Measurements from ENCODE around the gene ARL2. TPM values are rescaled to one million over a fixed set of nuclear protein-coding genes. Genes with fewer than 3 reads are reported as not detected.

Gene ARL2
- total RNA-seq, 4 donors from 2014 or later, result 150 to 268 (median 170) TPM

- intact Hi-C loops (cut with DNase I; ENCODE audit: low total_unique reads) (loop anchor here (2.0 kb wide), 1 partner anchor 37 kb away; no protein-coding TSS in a partner anchor), in situ Hi-C loops (cut with MboI; ENCODE audit: low sequenced_read_pairs in 4 of 4) (no loop called here)
- no peak for TF ChIP-seq POLR2A (IDR thresholded peaks at IDR 0.05)
- TF ChIP-seq, protein P1, sequence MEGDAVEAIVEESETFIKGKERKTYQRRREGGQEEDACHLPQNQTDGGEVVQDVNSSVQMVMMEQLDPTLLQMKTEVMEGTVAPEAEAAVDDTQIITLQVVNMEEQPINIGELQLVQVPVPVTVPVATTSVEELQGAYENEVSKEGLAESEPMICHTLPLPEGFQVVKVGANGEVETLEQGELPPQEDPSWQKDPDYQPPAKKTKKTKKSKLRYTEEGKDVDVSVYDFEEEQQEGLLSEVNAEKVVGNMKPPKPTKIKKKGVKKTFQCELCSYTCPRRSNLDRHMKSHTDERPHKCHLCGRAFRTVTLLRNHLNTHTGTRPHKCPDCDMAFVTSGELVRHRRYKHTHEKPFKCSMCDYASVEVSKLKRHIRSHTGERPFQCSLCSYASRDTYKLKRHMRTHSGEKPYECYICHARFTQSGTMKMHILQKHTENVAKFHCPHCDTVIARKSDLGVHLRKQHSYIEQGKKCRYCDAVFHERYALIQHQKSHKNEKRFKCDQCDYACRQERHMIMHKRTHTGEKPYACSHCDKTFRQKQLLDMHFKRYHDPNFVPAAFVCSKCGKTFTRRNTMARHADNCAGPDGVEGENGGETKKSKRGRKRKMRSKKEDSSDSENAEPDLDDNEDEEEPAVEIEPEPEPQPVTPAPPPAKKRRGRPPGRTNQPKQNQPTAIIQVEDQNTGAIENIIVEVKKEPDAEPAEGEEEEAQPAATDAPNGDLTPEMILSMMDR (IDR thresholded peaks at IDR 0.05 in 4 of 5, conservative IDR thresholded peaks at IDR 0.05 in 1 of 5), result no peak
- H3K9me3 ChIP-seq, result no peaks in the 10 kb centered on the region
- no peaks in the 10 kb centered on the region for H3K4me1 ChIP-seq
- ATAC-seq (no peak), DNase-seq (no peak)
- no peak overlapping the region for H3K27ac ChIP-seq
- H3K4me3 ChIP-seq, result no peak overlapping the region
- no peaks in the 10 kb centered on the region for H3K36me3 ChIP-seq
- no peaks in the 10 kb centered on the region for H3K27me3 ChIP-seq
Observed at GRCh38 chr11:65057526-65057925, 43.6 kb downstream of the ARL2 start.

GRCh38 chr11:65058012-65058411 is 44.1 kb downstream of the ARL2 start:
- H3K36me3 ChIP-seq, result no peaks in the 10 kb centered on the region
- TF ChIP-seq, protein P1 (IDR thresholded peaks at IDR 0.05 in 4 of 5, conservative IDR thresholded peaks at IDR 0.05 in 1 of 5), result no peak
- no peak for TF ChIP-seq POLR2A (IDR thresholded peaks at IDR 0.05)
- H3K9me3 ChIP-seq, result no peaks in the 10 kb centered on the region
- H3K4me1 ChIP-seq, result no peaks in the 10 kb centered on the region
- H3K27me3 ChIP-seq, result no peaks in the 10 kb centered on the region
- no peak overlapping the region for H3K27ac ChIP-seq
- H3K4me3 ChIP-seq, result no peak overlapping the region
- in situ Hi-C loops (cut with MboI; ENCODE audit: low sequenced_read_pairs in 4 of 4), result no loop called here
- intact Hi-C loops (cut with DNase I; ENCODE audit: low total_unique reads), result no loop called here
- no peak for ATAC-seq
- DNase-seq, result no peak

DNA sequence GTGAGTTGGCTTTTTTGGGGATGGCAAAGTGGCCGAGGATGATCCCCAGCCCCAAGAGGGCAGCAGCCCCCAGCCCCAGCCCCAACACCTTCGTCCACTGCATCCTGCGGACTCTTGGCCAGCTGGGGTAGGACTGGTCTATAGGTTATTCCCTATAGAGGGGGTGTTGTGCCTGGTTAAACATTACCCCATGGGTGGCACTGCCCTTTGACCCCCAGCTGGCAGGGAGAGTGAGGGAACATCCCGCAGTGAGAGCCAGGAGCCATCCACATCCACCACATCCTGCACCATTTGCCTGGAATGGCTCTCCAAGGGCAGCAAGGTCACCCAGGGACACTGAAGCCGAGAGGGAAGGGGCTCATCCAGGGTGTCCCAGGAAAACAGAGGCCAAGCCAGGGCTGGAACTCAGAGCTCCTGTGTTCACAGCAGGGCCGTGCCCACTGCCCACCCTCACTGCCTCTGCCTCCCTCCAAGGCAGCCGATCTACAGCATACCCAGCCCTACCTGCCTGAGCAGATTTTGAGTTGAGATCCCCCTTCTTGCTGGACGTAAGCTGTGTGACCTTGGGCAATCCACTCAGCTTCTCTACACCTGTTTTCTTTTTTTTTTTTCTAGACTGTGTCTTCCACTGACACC is 44.6 kb downstream of the ARL2 start, which contains the start of gene NAALADL1:
NAALADL1 (minus strand) TSS at position 135 of the 636 bp plus-strand sequence; CDS start at position 103, 32 bp downstream.
- no peaks in the 10 kb centered on the region for H3K4me1 ChIP-seq
- in situ Hi-C loops (cut with MboI; ENCODE audit: low sequenced_read_pairs in 4 of 4) (no loop called here), intact Hi-C loops (cut with DNase I; ENCODE audit: low total_unique reads) (no loop called here)
- H3K4me3 ChIP-seq, result no peak within 1 kb of the TSS
- TF ChIP-seq, protein P1 (IDR thresholded peaks at IDR 0.05 in 4 of 5, conservative IDR thresholded peaks at IDR 0.05 in 1 of 5), result no peak
- TF ChIP-seq POLR2A (IDR thresholded peaks at IDR 0.05), result no peak
- no peaks in the 10 kb centered on the region for H3K9me3 ChIP-seq
- ATAC-seq (no peak), DNase-seq (no peak)
- no peaks in the 10 kb centered on the region for H3K36me3 ChIP-seq
- H3K27me3 ChIP-seq, result no peaks in the 10 kb centered on the region
- H3K27ac ChIP-seq, result no peak within 1 kb of the TSS

DNA sequence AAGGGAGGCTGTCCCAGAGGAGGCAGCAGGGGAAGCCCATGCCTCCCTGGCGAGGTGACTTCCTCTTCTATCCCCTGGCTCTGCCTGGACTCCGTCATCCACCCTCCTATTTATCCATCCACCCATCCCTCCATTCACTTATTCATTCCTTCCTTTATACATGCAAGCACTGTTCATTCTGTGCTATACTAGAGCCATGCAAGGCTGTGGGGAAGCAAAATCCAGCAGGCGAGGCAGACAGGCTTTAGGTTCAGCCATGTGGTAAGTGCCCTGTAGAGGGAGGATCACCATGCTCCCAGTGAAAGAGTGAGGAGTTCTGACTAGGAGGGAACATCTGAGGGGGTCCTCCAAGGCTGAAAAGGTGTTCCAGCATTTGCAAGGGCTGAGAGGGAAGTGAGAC is 45.6 kb downstream of the ARL2 start:
- TF ChIP-seq, protein P1 (IDR thresholded peaks at IDR 0.05 in 4 of 5, conservative IDR thresholded peaks at IDR 0.05 in 1 of 5), result no peak
- no peak for TF ChIP-seq POLR2A (IDR thresholded peaks at IDR 0.05)
- H3K27ac ChIP-seq, result no peak overlapping the region
- intact Hi-C loops (cut with DNase I; ENCODE audit: low total_unique reads), result no loop called here
- no peaks in the 10 kb centered on the region for H3K36me3 ChIP-seq
- ATAC-seq (no peak), DNase-seq (no peak)
- no peaks in the 10 kb centered on the region for H3K27me3 ChIP-seq
- no peaks in the 10 kb centered on the region for H3K9me3 ChIP-seq
- in situ Hi-C loops (cut with MboI; ENCODE audit: low sequenced_read_pairs in 4 of 4), result no loop called here
- H3K4me1 ChIP-seq, result no peaks in the 10 kb centered on the region
- H3K4me3 ChIP-seq, result no peak overlapping the region
